HepG2 (cell line): ENCODE measurements around the gene RAB3GAP1.

ENCODE experiments used
- ATF2 ChIP-seq: sonication (generic); formaldehyde crosslinking; IDR thresholded peaks from 2 replicates; pipeline ENCODE4 v1.4.0; 2020; ENCODE audit warnings: missing genetic modification reagents
- CTCF ChIP-seq: sonication (generic); formaldehyde crosslinking; IDR thresholded peaks from 2 replicates; pipeline ENCODE4 v1.5.0; 2020; ENCODE audit warnings: mild to moderate bottlenecking, missing genetic modification reagents, moderate library complexity
- FOXA1 ChIP-seq, 2 experiments: fragments of 450-650 bp in 1 of 2; sonication (generic) in 1 of 2; formaldehyde crosslinking in 1 of 2; IDR thresholded peaks; 2 replicates each; pipeline versions ENCODE4 v1.4.0 to v1.6.1; 2016 to 2020; ENCODE audit warnings: missing genetic modification reagents in 1 of 2
- TRAFD1 ChIP-seq: sonication (generic); formaldehyde crosslinking; IDR thresholded peaks from 2 replicates; pipeline ENCODE4 v1.5.1; 2020; ENCODE audit warnings: missing genetic modification reagents, mild to moderate bottlenecking, borderline replicate concordance
- ZBTB26 ChIP-seq: IDR thresholded peaks from 2 replicates; pipeline ENCODE4 v1.6.1; 2016; ENCODE audit warnings: missing compliant biosample characterization, missing genetic modification reagents, borderline replicate concordance

GRCh38 chr2:135002836-135003235 lies 49.3 kb upstream of the RAB3GAP1 start:
- TF ChIP-seq FOXA1 (IDR thresholded peaks at IDR 0.05) (no peak), FOXA1 (CRISPR knock-in tag; IDR thresholded peaks at IDR 0.05) (no peak), ZBTB26 (CRISPR knock-in tag) (no peak), ATF2 (no peak), TRAFD1 (CRISPR knock-in tag) (no peak), CTCF (no peak)
